Measurements from ENCODE around the gene CFAP161. TPM values are rescaled to one million over a fixed set of nuclear protein-coding genes. Genes with fewer than 3 reads are reported as not detected.

The CFAP161 gene
- total and polyA plus RNA-seq, 2 donors from 2014 or later = 0.50 TPM; not detected in 1

DNA sequence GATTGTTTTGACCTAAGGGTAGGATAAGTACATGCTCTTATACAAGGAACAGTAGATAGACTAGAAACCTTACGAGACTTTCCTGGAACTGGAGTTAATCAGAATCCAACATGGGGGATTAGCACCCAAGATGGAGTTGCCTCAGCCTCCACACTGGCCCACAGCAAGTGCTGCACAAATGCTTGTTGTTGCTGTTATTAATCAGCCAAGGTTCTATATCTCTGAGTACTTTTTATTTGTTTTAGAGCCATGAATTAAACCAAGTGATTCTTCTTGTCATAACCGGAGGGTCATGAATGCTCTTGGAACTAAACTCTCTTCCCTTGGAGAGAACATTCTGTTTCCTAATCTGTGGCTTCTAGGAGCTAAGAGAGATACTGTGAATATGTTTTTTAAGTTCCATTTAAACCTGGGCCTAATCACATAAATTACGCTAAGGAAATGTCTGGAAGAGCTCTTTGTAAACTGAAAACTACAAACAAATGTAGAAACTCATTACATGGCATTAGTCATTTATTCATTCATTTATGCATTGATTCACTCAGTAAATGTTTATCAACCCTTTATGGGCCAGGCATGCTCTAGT is 56.9 kb downstream of the CFAP161 start:
- FAIRE-seq = no peak
- no peak overlapping the region for H3K9ac ChIP-seq (ENCODE audit: low read length in 3 of 3)
- H3K27ac ChIP-seq (ENCODE audit: low read depth in 2 of 2, low read length in 2 of 2) = no peak overlapping the region
- TF ChIP-seq, protein P1, sequence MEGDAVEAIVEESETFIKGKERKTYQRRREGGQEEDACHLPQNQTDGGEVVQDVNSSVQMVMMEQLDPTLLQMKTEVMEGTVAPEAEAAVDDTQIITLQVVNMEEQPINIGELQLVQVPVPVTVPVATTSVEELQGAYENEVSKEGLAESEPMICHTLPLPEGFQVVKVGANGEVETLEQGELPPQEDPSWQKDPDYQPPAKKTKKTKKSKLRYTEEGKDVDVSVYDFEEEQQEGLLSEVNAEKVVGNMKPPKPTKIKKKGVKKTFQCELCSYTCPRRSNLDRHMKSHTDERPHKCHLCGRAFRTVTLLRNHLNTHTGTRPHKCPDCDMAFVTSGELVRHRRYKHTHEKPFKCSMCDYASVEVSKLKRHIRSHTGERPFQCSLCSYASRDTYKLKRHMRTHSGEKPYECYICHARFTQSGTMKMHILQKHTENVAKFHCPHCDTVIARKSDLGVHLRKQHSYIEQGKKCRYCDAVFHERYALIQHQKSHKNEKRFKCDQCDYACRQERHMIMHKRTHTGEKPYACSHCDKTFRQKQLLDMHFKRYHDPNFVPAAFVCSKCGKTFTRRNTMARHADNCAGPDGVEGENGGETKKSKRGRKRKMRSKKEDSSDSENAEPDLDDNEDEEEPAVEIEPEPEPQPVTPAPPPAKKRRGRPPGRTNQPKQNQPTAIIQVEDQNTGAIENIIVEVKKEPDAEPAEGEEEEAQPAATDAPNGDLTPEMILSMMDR (IDR thresholded peaks at IDR 0.05; ENCODE audit: borderline replicate concordance, extremely low read depth, insufficient read depth) = no peak
- H3K27me3 ChIP-seq (ENCODE audit: control insufficient read depth, insufficient read depth, low read length) = no peaks in the 10 kb centered on the region
- no peak for DNase-seq
- no peak overlapping the region for H3K4me3 ChIP-seq (ENCODE audit: low read length in 3 of 3)
- H3K36me3 ChIP-seq (ENCODE audit: control insufficient read depth in 2 of 3, insufficient read depth in 3 of 3, low read length in 3 of 3) = no peaks in the 10 kb centered on the region
- no peaks in the 10 kb centered on the region for H3K9me3 ChIP-seq (ENCODE audit: control insufficient read depth in 2 of 3, insufficient read depth in 1 of 3, low read length in 3 of 3)
- intact Hi-C loops (cut with DNase I) = no loop called here
- no peaks in the 10 kb centered on the region for H3K4me1 ChIP-seq (ENCODE audit: control insufficient read depth in 2 of 3, insufficient read depth in 2 of 3, low read depth in 1 of 3, low read length in 3 of 3)

DNA sequence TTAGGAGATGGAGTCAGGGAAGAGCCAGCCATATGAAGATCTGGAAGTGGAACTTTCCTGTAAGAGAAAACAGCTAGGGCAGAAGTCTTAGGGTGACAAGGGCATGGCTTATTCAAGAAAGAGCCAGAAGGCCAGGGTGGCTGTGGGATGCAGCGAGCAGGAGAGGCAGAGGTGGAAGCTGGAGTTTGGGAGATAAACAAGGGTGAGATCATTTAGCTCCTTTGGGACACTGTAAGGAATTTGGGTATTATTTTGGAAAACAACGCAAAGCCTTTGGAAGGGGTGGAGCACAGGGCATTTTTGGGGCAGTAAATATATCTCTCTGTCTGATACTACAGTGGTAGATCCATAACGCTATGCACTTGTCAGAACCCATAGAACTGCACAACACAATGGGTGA is 57.6 kb downstream of the CFAP161 start:
- TF ChIP-seq, protein P1 (IDR thresholded peaks at IDR 0.05; ENCODE audit: borderline replicate concordance, extremely low read depth, insufficient read depth) = no peak
- H3K36me3 ChIP-seq (ENCODE audit: control insufficient read depth in 2 of 3, insufficient read depth in 3 of 3, low read length in 3 of 3) = no peaks in the 10 kb centered on the region
- H3K4me3 ChIP-seq (ENCODE audit: low read length in 3 of 3) = no peak overlapping the region
- H3K4me1 ChIP-seq (ENCODE audit: control insufficient read depth in 2 of 3, insufficient read depth in 2 of 3, low read depth in 1 of 3, low read length in 3 of 3) = no peaks in the 10 kb centered on the region
- intact Hi-C loops (cut with DNase I) = no loop called here
- no peaks in the 10 kb centered on the region for H3K27me3 ChIP-seq (ENCODE audit: control insufficient read depth, insufficient read depth, low read length)
- H3K9ac ChIP-seq (ENCODE audit: low read length in 3 of 3) = no peak overlapping the region
- no peaks in the 10 kb centered on the region for H3K9me3 ChIP-seq (ENCODE audit: control insufficient read depth in 2 of 3, insufficient read depth in 1 of 3, low read length in 3 of 3)
- FAIRE-seq (no peak), DNase-seq (no peak)
- H3K27ac ChIP-seq (ENCODE audit: low read depth in 2 of 2, low read length in 2 of 2) = no peak overlapping the region

GRCh38 chr15:81194723-81195122 is 60.7 kb downstream of the CFAP161 start:
- H3K9ac ChIP-seq (ENCODE audit: low read length in 3 of 3) = no peak overlapping the region
- TF ChIP-seq, protein P1 (IDR thresholded peaks at IDR 0.05; ENCODE audit: borderline replicate concordance, extremely low read depth, insufficient read depth) = no peak
- no peaks in the 10 kb centered on the region for H3K4me1 ChIP-seq (ENCODE audit: control insufficient read depth in 2 of 3, insufficient read depth in 2 of 3, low read depth in 1 of 3, low read length in 3 of 3)
- H3K36me3 ChIP-seq (ENCODE audit: control insufficient read depth in 2 of 3, insufficient read depth in 3 of 3, low read length in 3 of 3) = no peaks in the 10 kb centered on the region
- intact Hi-C loops (cut with DNase I) = no loop called here
- H3K27me3 ChIP-seq (ENCODE audit: control insufficient read depth, insufficient read depth, low read length) = no peaks in the 10 kb centered on the region
- H3K4me3 ChIP-seq (ENCODE audit: low read length in 3 of 3) = no peak overlapping the region
- DNase-seq = peak in 1 of 5 donors; percentile 8
- FAIRE-seq = no peak
- no peaks in the 10 kb centered on the region for H3K9me3 ChIP-seq (ENCODE audit: control insufficient read depth in 2 of 3, insufficient read depth in 1 of 3, low read length in 3 of 3)
- no peak overlapping the region for H3K27ac ChIP-seq (ENCODE audit: low read depth in 2 of 2, low read length in 2 of 2)
